Measurements from ENCODE around the gene OBSCN. TPM values are rescaled to one million over a fixed set of nuclear protein-coding genes. Genes with fewer than 3 reads are reported as not detected.

OBSCN gene
- total RNA-seq, 2 donors from 2014 or later = 14.5 to 34.9 TPM

- no peak overlapping the region for H3K27ac ChIP-seq
- H3K27me3 ChIP-seq = no peaks in the 10 kb centered on the region
- intact Hi-C loops (cut with DNase I) = no loop called here
- TF ChIP-seq POLR2A (IDR thresholded peaks at IDR 0.05) = no peak
- TF ChIP-seq CTCF (IDR thresholded peaks at IDR 0.05) = no peak
- H3K9me3 ChIP-seq = peaks cover 0 to 9% (median 0%) of the 10 kb centered on the region in 3 donors
- H3K36me3 ChIP-seq (replicated peaks in 1 of 2; ENCODE audit: insufficient read depth in 1 of 2, low read depth in 2 of 2) = no peaks in the 10 kb centered on the region
- peaks cover 9% of the 10 kb centered on the region for H3K4me1 ChIP-seq
- H3K4me3 ChIP-seq = no peak overlapping the region
- 94 to 99% methylated on average over 7 to 25 of the region's 25 CpGs for WGBS, 2 donors
- DNase-seq (no peak), ATAC-seq (no peak)
Measured at GRCh38 chr1:228313536-228314277, 105.9 kb downstream of the OBSCN start.

- peaks cover 0 to 9% (median 0%) of the 10 kb centered on the region in 3 donors for H3K9me3 ChIP-seq
- WGBS, 2 donors = 88 to 97% methylated on average over 2 to 3 of the region's 3 CpGs
- H3K27me3 ChIP-seq = no peaks in the 10 kb centered on the region
- intact Hi-C loops (cut with DNase I) = no loop called here
- ATAC-seq (no peak), DNase-seq (peak in 1 of 4 donors; percentile 6)
- no peaks in the 10 kb centered on the region for H3K36me3 ChIP-seq (replicated peaks in 1 of 2; ENCODE audit: insufficient read depth in 1 of 2, low read depth in 2 of 2)
- peaks cover 9% of the 10 kb centered on the region for H3K4me1 ChIP-seq
- TF ChIP-seq CTCF (IDR thresholded peaks at IDR 0.05) (no peak), POLR2A (IDR thresholded peaks at IDR 0.05) (no peak)
- H3K27ac ChIP-seq = no peak overlapping the region
- H3K4me3 ChIP-seq = no peak overlapping the region
Measured at GRCh38 chr1:228314315-228314657, 106.4 kb downstream of the OBSCN start.

- Histone ChIP-seq H3K27ac (peak overlapping the region in 3 of 4 donors; percentile 8 to 63 (median 61)), H3K27me3 (no peaks in the 10 kb centered on the region), H3K4me1 (peaks cover 9% of the 10 kb centered on the region), H3K36me3 (replicated peaks in 1 of 2; ENCODE audit: insufficient read depth in 1 of 2, low read depth in 2 of 2) (peaks cover 0 to 2% of the 10 kb centered on the region in 2 donors), H3K4me3 (no peak overlapping the region), H3K9me3 (peaks cover 0 to 9% (median 0%) of the 10 kb centered on the region in 3 donors)
- WGBS, 2 donors = 92 to 94% methylated on average over 24 to 31 of the region's 31 CpGs
- peak in 2 of 4 donors; percentile 10 to 16 for DNase-seq
- intact Hi-C loops (cut with DNase I) = no loop called here
- no peak for TF ChIP-seq POLR2A (IDR thresholded peaks at IDR 0.05)
- TF ChIP-seq CTCF (IDR thresholded peaks at IDR 0.05) = no peak
- no peak for ATAC-seq
Measured at GRCh38 chr1:228314658-228315483, 107.0 kb downstream of the OBSCN start.

- ATAC-seq (peak; percentile 80), DNase-seq (peak; percentile 57 to 91 (median 60))
- WGBS, 2 donors = 62 to 79% methylated on average over 12 to 17 of the region's 17 CpGs
- Histone ChIP-seq H3K9me3 (peaks cover 0 to 9% (median 0%) of the 10 kb centered on the region in 3 donors), H3K27me3 (no peaks in the 10 kb centered on the region), H3K27ac (peak overlapping the region in 3 of 4 donors; percentile 45 to 63 (median 61)), H3K4me3 (peak overlapping the region in 1 of 2 donors; percentile 7), H3K4me1 (peaks cover 9% of the 10 kb centered on the region), H3K36me3 (replicated peaks in 1 of 2; ENCODE audit: insufficient read depth in 1 of 2, low read depth in 2 of 2) (peaks cover 0 to 7% of the 10 kb centered on the region in 2 donors)
- intact Hi-C loops (cut with DNase I) = no loop called here
- no peak for TF ChIP-seq CTCF (IDR thresholded peaks at IDR 0.05)
- TF ChIP-seq POLR2A (IDR thresholded peaks at IDR 0.05) = peak in 1 of 3 donors; percentile 47
Measured at GRCh38 chr1:228315484-228315944, 107.7 kb downstream of the OBSCN start.
